H1 (cell line): ENCODE results near the gene GCFC2.

Experiments used
- CBX5 ChIP-seq: fragments of 300-800, 300-1000 bp; sonication (generic); IDR thresholded peaks from 2 replicates; pipeline ENCODE4 v1.7.1; 2016; ENCODE audit warnings: antibody characterized with exemption, low read length, low read depth
- RAD21 ChIP-seq, 2 experiments: IDR thresholded peaks in 1 of 2; conservative IDR thresholded peaks in 1 of 2; 2 replicates each; pipeline ENCODE4 v1.6.1; 2011; ENCODE audit warnings: low read depth in 2 of 2, low read length in 2 of 2, improper control_type of control experiment in 1 of 2, inconsistent platforms in 1 of 2, mild to moderate bottlenecking in 1 of 2, moderate library complexity in 1 of 2
- TCF12 ChIP-seq: IDR thresholded peaks from 2 replicates; pipeline ENCODE4 v1.6.1; 2011; ENCODE audit warnings: low read depth, mild to moderate bottlenecking, low read length
- ZNF274 ChIP-seq: IDR thresholded peaks from 2 replicates; pipeline ENCODE4 v1.7.0; 2012; ENCODE audit warnings: low read length, borderline replicate concordance; ENCODE audit errors: extremely low read depth

GRCh38 chr2:75632813-75633212 is 77.9 kb downstream of the GCFC2 start:
- no peak for TF ChIP-seq ZNF274
- no peak for TF ChIP-seq CBX5
- no peak for TF ChIP-seq RAD21 (IDR thresholded peaks at IDR 0.05 in 1 of 2, conservative IDR thresholded peaks at IDR 0.05 in 1 of 2; ENCODE audit: low read depth in 2 of 2, low read length in 2 of 2)
- no peak for TF ChIP-seq TCF12
